GM21526 (cell line): ENCODE measurements around the gene CSNK1E.

Experiments used
- ATAC-seq: cut with Tn5 transposase; IDR thresholded peaks from one replicate; pipeline ENCODE4 v1.9.1; 2021; ENCODE audit warnings: moderate library complexity; ENCODE audit not compliant: unreplicated experiment, low FRiP score

Gene CSNK1E

GRCh38 chr22:38309614-38310517 lies 7.4 kb downstream of the CSNK1E start:
- ATAC-seq = no peak

GRCh38 chr22:38308791-38309498 lies 8.3 kb downstream of the CSNK1E start:
- ATAC-seq = no peak

- peak; percentile 63 for ATAC-seq
Observed at GRCh38 chr22:38305471-38306448, 11.5 kb downstream of the CSNK1E start.

- ATAC-seq = no peak
Observed at GRCh38 chr22:38304526-38304925, 12.7 kb downstream of the CSNK1E start.

- no peak for ATAC-seq
Observed at GRCh38 chr22:38303974-38304373, 13.3 kb downstream of the CSNK1E start.

GRCh38 chr22:38302906-38303305 lies 14.3 kb downstream of the CSNK1E start:
- ATAC-seq = no peak

- ATAC-seq = no peak
Observed at GRCh38 chr22:38300946-38301345, 16.3 kb downstream of the CSNK1E start.

GRCh38 chr22:38300197-38300945 lies 16.9 kb downstream of the CSNK1E start:
- no peak for ATAC-seq

GRCh38 chr22:38299770-38300102 lies 17.5 kb downstream of the CSNK1E start:
- no peak for ATAC-seq

- no peak for ATAC-seq
Observed at GRCh38 chr22:38298312-38299005, 18.8 kb downstream of the CSNK1E start.

- ATAC-seq = no peak
Observed at GRCh38 chr22:38296372-38296771, 20.9 kb downstream of the CSNK1E start.

GRCh38 chr22:38295863-38296262 lies 21.4 kb downstream of the CSNK1E start:
- ATAC-seq = no peak

GRCh38 chr22:38295339-38295738 lies 21.9 kb downstream of the CSNK1E start:
- no peak for ATAC-seq

- no peak for ATAC-seq
Observed at GRCh38 chr22:38294193-38294592, 23.0 kb downstream of the CSNK1E start.

GRCh38 chr22:38292694-38293093 lies 24.5 kb downstream of the CSNK1E start:
- ATAC-seq = no peak

- ATAC-seq = no peak
Observed at GRCh38 chr22:38291201-38291777, 25.9 kb downstream of the CSNK1E start.

- ATAC-seq = no peak
Observed at GRCh38 chr22:38290347-38290746, 26.9 kb downstream of the CSNK1E start.

- no peak for ATAC-seq
Observed at GRCh38 chr22:38289583-38290082, 27.6 kb downstream of the CSNK1E start.
